Prostate gland (tissue), 2 donors: ENCODE data around the gene COL4A2.

Experiments
- CTCF ChIP-seq, 4 experiments: fragments of 200-600 bp in 2 of 4; fragments of 450-650 bp in 2 of 4; sonication (generic) in 2 of 4; IDR thresholded peaks; 1 replicate in 3 of 4; 2 replicates in 1 of 4; pipeline ENCODE4 v1.5.1; 2016 to 2019; ENCODE audit warnings: antibody characterized with exemption in 4 of 4, mild to moderate bottlenecking in 2 of 4, moderate library complexity in 2 of 4
- POLR2AphosphoS5 ChIP-seq: sonication (generic); formaldehyde crosslinking; IDR thresholded peaks from one replicate; pipeline ENCODE4 v1.6.1; 2017; ENCODE audit warnings: antibody characterized with exemption

GRCh38 chr13:110554227-110554836, 247.2 kb downstream of the COL4A2 start:
- no peak for TF ChIP-seq CTCF (IDR thresholded peaks at IDR 0.05)
- TF ChIP-seq POLR2AphosphoS5, result no peak
